ENCODE data around the gene SLC52A3.
"Not testable (repeated sequence)": the region's sequence is repeated elsewhere in the genome, so short reads cannot be mapped to it uniquely, and the experiment has no call there.

Gene SLC52A3

DNA sequence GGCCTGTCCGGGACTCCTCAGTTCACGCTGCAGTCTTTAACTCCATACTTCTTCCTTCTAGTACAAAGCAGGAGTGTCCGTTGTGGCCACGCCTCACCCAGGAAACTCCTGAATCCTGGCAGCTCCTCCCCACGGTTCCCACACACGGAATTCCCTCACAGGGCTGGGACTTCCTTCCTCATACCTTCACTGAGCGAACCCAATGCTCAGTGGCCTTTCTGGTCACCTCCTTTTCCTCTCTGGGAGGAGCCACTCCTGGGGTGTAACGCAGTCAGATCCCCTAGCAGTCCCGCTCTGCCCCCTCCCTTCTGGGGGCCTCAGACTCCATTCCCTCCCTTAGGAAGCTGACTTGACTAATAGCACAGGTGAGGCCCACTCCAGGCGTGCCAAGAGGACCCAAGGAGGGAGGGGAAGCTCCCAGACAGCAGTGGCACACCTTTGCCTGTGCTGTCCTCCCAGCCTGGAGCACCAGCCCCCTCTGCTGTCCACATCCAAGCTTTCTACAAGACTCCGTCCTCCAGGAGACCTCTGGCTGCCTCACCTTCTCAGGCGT lies at the start of gene SLC52A3:
SLC52A3 (minus strand) TSS at position 75 of the 553 bp plus-strand sequence. CDS start 2,726 bp downstream, outside the sequence.
- H3K4me3 ChIP-seq (ENCODE audit: low read length), result no peak within 1 kb of the TSS
- peak; percentile 79 for DNase-seq (ENCODE audit: low read depth)
- TF ChIP-seq, protein P1, sequence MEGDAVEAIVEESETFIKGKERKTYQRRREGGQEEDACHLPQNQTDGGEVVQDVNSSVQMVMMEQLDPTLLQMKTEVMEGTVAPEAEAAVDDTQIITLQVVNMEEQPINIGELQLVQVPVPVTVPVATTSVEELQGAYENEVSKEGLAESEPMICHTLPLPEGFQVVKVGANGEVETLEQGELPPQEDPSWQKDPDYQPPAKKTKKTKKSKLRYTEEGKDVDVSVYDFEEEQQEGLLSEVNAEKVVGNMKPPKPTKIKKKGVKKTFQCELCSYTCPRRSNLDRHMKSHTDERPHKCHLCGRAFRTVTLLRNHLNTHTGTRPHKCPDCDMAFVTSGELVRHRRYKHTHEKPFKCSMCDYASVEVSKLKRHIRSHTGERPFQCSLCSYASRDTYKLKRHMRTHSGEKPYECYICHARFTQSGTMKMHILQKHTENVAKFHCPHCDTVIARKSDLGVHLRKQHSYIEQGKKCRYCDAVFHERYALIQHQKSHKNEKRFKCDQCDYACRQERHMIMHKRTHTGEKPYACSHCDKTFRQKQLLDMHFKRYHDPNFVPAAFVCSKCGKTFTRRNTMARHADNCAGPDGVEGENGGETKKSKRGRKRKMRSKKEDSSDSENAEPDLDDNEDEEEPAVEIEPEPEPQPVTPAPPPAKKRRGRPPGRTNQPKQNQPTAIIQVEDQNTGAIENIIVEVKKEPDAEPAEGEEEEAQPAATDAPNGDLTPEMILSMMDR (IDR thresholded peaks at IDR 0.05; ENCODE audit: insufficient read depth, low read depth, low read length, missing control alignments), result peak; percentile 53

DNA sequence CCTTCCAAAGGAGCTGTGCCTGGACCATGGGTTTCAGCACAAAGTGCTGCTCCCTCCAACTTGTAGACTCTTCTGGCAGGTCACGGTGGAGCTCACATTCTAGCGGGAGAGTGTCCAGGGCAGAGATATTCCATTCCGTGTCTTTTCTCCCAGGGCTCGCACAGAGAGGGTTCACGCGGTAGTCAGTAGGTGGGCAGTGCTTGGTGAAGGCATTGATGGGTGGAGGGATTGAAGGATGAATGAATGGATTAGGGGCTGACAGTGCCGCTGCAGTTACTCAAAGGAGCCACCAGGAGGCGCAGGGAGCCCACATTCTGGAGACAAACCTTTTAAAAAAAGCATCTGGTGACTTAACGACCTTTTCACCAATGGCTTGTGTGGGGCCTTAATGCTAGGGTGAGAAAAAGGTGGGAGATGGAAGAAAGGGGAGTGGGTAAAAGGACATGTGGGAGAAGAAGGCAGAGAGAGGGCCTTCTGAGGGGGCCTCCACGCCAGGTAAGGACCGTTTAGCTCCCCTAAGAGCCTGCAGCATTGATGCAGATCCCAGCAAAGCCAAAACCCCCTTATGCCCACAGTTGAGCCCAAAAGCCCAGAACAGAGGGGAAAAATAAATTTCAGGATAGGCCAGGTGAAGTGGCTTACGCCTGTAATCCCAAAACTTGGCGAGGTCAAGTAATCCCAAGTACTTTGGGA lies 47.8 kb upstream of the SLC52A3 start:
- H3K4me3 ChIP-seq (ENCODE audit: low read length), result no peak overlapping the region
- DNase-seq (ENCODE audit: low read depth), result peak; percentile 60
- TF ChIP-seq, protein P1 (IDR thresholded peaks at IDR 0.05; ENCODE audit: insufficient read depth, low read depth, low read length, missing control alignments), result peak; percentile 98

DNA sequence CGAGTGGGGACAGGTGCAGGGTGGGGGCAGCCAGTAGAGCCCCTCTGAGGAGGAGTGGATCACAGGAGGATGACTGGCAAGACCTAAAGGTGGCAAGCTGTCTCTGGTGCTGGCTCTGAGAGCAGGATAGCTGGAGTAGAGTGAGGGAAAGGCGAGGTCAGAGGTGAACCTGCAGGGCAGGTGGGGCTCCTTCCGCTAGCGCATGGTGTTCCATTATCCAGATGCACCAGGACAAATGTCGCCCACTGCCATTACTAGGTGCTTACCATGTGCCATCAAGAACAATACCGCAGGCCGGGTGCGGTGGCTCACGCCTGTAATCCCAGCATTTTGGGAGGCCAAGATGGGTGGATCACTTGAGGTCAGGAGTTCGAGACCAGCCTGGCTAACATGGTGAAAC lies 46.9 kb upstream of the SLC52A3 start:
- TF ChIP-seq, protein P1 (IDR thresholded peaks at IDR 0.05; ENCODE audit: insufficient read depth, low read depth, low read length, missing control alignments), result no peak
- H3K4me3 ChIP-seq (ENCODE audit: low read length), result no peak overlapping the region
- no peak for DNase-seq (ENCODE audit: low read depth)

DNA sequence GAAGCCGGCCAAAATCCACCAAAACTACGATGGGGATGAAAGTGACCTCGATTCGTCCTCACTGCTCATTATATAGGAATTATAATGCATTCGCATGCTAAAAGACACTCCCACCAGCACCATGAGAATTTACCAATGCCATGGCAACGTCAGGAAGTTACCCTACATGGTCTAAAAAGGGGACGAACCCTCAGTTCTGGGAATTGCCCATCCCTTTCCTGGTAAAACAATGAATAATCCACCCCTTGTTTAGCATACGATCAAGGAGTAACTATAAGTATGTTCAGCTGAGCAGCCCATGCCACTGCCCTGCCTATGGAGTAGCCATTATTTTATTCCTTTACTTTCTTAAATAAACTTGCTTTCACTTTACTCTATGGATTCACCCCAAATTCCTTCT lies 45.1 kb upstream of the SLC52A3 start:
- no peak overlapping the region for H3K4me3 ChIP-seq (ENCODE audit: low read length)
- TF ChIP-seq, protein P1 (IDR thresholded peaks at IDR 0.05; ENCODE audit: insufficient read depth, low read depth, low read length, missing control alignments), result no peak
- no peak for DNase-seq (ENCODE audit: low read depth)

DNA sequence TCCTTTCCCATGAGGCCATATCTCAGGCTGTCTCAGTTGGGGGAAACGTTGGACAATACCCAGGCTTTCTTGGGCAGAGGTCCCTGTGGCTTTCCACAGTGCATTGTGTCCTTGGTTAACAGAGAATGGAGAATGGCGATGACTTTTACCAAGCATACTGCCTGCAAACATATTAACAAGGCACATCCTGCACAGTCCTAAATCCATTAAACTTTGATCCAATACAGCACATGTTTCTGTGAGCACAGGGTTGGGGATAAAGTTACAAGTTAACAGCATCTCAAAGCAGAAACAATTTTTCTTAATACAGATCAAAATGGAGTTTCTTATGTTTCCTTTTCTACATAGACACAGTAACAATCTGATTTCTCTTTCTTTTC lies 44.1 kb upstream of the SLC52A3 start:
- not testable (repeated sequence) for DNase-seq (ENCODE audit: low read depth); H3K4me3 ChIP-seq (ENCODE audit: low read length)

DNA sequence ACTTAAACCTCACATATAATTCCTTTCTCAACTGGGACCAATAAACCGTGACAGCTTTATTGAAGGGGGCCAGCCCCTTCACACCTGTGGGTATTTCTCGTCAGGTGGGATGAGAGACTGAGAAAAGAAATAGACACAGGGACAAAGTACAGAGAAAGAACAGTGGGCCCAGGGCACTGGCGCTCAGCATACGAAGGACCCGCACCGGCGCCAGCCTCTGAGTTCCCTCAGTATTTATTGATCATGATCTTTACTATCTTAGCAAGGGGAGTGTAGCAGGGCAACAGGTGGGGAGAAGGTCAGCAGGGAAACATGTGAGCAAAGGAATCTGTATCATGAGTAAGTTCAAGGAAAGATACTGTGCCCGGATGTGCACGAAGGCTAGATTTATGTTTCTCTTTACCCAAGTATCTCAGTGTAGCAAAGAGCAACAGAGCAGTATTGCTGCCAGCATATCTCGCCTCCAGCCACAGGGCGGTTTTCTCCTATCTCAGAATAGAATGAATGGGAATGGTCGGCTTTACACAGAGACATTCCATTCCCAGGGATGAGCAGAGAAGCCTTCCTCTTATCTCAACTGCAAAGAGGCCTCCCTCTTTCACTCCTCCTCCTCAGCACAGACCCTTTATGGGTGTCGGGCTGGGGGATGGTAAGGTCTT lies 43.6 kb upstream of the SLC52A3 start:
- DNase-seq (ENCODE audit: low read depth); H3K4me3 ChIP-seq (ENCODE audit: low read length): not testable (repeated sequence)

DNA sequence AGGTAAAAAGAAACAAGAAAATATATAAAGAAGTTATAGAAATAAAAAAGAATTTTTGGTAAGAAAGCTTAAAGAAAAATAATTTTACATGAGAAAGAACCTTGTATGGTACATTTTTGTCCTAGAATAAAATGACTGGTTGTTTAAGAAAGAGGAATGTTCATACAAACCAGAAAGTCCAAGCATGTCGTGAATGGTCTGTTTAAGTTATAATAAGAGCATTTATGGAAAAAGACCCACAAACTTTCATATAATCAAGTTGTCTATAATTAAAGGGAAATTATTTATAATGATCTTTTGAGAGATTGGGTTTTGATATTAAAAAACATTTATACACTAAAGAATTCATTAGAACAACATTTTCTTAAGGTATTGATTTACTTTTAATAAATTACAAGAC lies 37.4 kb upstream of the SLC52A3 start:
- no peak for DNase-seq (ENCODE audit: low read depth)
- TF ChIP-seq, protein P1 (IDR thresholded peaks at IDR 0.05; ENCODE audit: insufficient read depth, low read depth, low read length, missing control alignments), result no peak
- H3K4me3 ChIP-seq (ENCODE audit: low read length), result no peak overlapping the region

DNA sequence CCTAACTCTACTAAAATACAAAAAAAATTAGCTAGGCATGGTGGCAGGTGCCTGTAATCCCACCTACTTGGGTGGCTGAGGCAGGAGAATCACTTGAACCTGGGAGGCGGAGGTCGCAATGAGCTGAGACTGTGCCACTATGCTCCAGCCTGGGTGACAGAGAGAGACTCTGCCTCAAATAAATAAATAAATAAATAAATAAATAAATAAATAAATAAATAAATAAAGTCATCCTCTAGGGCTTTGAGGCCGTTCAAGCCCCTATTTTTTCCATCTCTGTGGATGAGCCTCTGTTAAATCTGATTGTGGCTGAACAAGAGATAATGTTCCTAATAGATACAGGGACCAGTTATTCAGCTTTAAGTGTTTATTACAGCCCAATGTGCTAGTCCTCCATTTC lies 33.4 kb upstream of the SLC52A3 start:
- TF ChIP-seq, protein P1 (IDR thresholded peaks at IDR 0.05; ENCODE audit: insufficient read depth, low read depth, low read length, missing control alignments), result no peak
- no peak for DNase-seq (ENCODE audit: low read depth)
- H3K4me3 ChIP-seq (ENCODE audit: low read length), result no peak overlapping the region

DNA sequence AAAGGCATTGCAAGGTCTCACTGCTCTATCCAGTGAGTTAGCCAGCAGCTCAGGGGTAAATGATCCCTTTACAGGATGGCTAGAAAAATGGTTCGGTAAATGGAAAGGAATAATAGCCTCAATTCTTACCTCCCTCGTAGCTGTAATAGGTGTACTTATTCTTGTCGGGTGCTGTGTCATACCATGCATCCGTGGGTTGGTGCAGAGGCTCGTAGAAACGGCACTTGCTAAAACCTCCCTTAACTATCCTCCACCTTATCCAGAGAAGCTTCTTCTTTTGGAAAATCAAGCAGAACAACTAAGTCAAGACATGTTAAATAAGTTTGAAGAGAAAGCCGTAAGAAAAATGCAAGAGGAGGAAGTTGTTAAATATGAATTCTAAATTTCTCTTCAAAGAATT lies 31.7 kb upstream of the SLC52A3 start:
- not testable (repeated sequence) for DNase-seq (ENCODE audit: low read depth); H3K4me3 ChIP-seq (ENCODE audit: low read length)

DNA sequence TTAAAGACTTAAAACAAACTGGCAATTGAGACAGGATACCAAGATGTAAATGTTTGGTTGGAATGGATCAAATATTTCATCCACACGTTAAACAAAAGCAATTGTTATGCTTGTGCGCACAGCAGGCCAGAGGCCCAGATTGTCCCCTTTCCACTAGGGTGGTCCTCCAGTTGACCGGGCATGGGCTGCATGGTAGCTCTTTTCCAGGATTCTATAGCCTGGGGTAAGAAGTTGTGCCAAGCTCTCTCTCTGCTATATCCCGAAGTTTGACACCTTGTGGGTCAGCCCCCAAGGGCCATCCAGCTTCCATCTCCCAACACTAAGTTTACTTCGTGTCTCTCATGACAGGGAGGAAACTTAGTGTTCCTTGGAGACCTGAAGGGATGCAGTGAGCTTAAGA lies 30.4 kb upstream of the SLC52A3 start:
- H3K4me3 ChIP-seq (ENCODE audit: low read length); DNase-seq (ENCODE audit: low read depth): not testable (repeated sequence)
